HepG2 (cell line): ENCODE data around the gene PDC. TPM values are rescaled to one million over a fixed set of nuclear protein-coding genes. Genes with fewer than 3 reads are reported as not detected.

Experiments used
- ATAC-seq: fragments of 200-7000 bp; cut with Tn5 transposase; 3 replicates; pipeline ENCODE4 v1.9.1; 2020; ENCODE audit warnings: mild to moderate bottlenecking, moderate library complexity
- BruUV-seq: library from RNA; stranded (reverse); fragments of 400-500 nt; replicated peaks from 2 replicates; lab custom pipeline; 2021; lab: Mats Ljungman, UMichigan
- CTCF ChIA-PET: fragments of 300-600 bp; formaldehyde crosslinking; extraction: SDS; loops from one replicate; lab custom pipeline; 2021; ENCODE audit warnings: low total read pairs, inconsistent platforms, low intra/inter-chr PET ratio; lab: Yijun Ruan, JAX
- POLR2A ChIA-PET: fragments of 350-600 bp; sonication (Branson Sonifier 250); formaldehyde crosslinking; loops from one replicate; lab custom pipeline; 2020; ENCODE audit warnings: antibody characterized with exemption, inconsistent platforms; lab: Yijun Ruan, JAX
- DNase-seq: peaks from one replicate; pipeline ENCODE4 v3.0.0-alpha.2; 2015; ENCODE audit warnings: low spot score
- FAIRE-seq: peaks from 3 replicates; lab custom pipeline; 2011; peaks lifted over from hg19 to GRCh38; lab: Jason Lieb, UNC
- H2AFZ ChIP-seq: one replicate; pipeline ENCODE4 v1.6.1; 2011; ENCODE audit warnings: low read length, inconsistent platforms
- H3K27ac ChIP-seq: fragments of 300-600 bp; 3 replicates; pipeline ENCODE4 v1.8.0; 2011; ENCODE audit warnings: mixed run types, mild to moderate bottlenecking, mixed read lengths, low read length, inconsistent platforms; ENCODE audit not compliant: insufficient read depth; ENCODE audit errors: extremely low read length
- H3K27me3 ChIP-seq, 2 experiments: fragments of 200-600 bp in 1 of 2; 2 replicates in 1 of 2; 3 replicates in 1 of 2; pipeline versions ENCODE4 v1.6.0 to v1.8.0; 2011; ENCODE audit warnings: low read length in 2 of 2, mild to moderate bottlenecking in 2 of 2, moderate library complexity in 2 of 2, inconsistent platforms in 1 of 2; ENCODE audit not compliant: insufficient read depth in 2 of 2, control insufficient read depth in 1 of 2
- H3K36me3 ChIP-seq, 2 experiments: fragments of 200-600 bp in 1 of 2; replicated peaks in 1 of 2; 2 replicates in 1 of 2; 3 replicates in 1 of 2; pipeline versions ENCODE4 v1.5.1 to v1.8.0; 2011; ENCODE audit warnings: low read length in 2 of 2, inconsistent platforms in 1 of 2; ENCODE audit not compliant: insufficient read depth in 2 of 2, control insufficient read depth in 1 of 2
- H3K4me1 ChIP-seq: 2 replicates; pipeline ENCODE4 v1.5.1; 2012; ENCODE audit warnings: low read length, inconsistent platforms; ENCODE audit not compliant: insufficient read depth
- H3K4me2 ChIP-seq: 2 replicates; pipeline ENCODE4 v1.6.0; 2011; ENCODE audit warnings: low read depth, low read length, inconsistent platforms
- H3K4me3 ChIP-seq, 3 experiments: fragments of 200-600 bp in 1 of 3; sonication (generic), shearing (Covaris generic) in 1 of 3; replicated peaks in 1 of 3; 2 replicates each; pipeline ENCODE4 v1.5.1; 2011 to 2016; ENCODE audit warnings: low read length in 3 of 3, inconsistent platforms in 2 of 3, low read depth in 2 of 3, mild to moderate bottlenecking in 2 of 3, control low read depth in 1 of 3, mixed read lengths in 1 of 3; ENCODE audit not compliant: insufficient read depth in 1 of 3
- H3K79me2 ChIP-seq: one replicate; pipeline ENCODE4 v1.6.1; 2011; ENCODE audit warnings: low read length, inconsistent platforms; ENCODE audit not compliant: insufficient read depth
- H3K9ac ChIP-seq: 2 replicates; pipeline ENCODE4 v1.6.0; 2011; ENCODE audit warnings: mild to moderate bottlenecking, low read depth, low read length, inconsistent platforms; ENCODE audit not compliant: insufficient read depth
- H3K9me3 ChIP-seq: 2 replicates; pipeline ENCODE4 v1.5.1; 2012; ENCODE audit warnings: mild to moderate bottlenecking, low read length
- H4K20me1 ChIP-seq: 2 replicates; pipeline ENCODE4 v1.6.0; 2011; ENCODE audit warnings: inconsistent platforms, mild to moderate bottlenecking, low read length, moderate library complexity; ENCODE audit not compliant: insufficient read depth
- CBX1 ChIP-seq: IDR thresholded peaks from one replicate; pipeline ENCODE4 v1.6.1; 2016; ENCODE audit warnings: antibody characterized with exemption, low read depth
- CHD4 ChIP-seq: fragments of 200-600 bp; sonication (generic); IDR thresholded peaks from 2 replicates; pipeline ENCODE4 v1.7.0; 2017; ENCODE audit warnings: mild to moderate bottlenecking, low read length, borderline replicate concordance
- PBX2 ChIP-seq: IDR thresholded peaks from 2 replicates; pipeline ENCODE4 v1.6.1; 2016; ENCODE audit warnings: control low read depth
- RFXAP ChIP-seq: sonication (generic); formaldehyde crosslinking; IDR thresholded peaks from 2 replicates; pipeline ENCODE4 v1.4.0; 2020; ENCODE audit warnings: missing genetic modification reagents, borderline replicate concordance
- THAP11 ChIP-seq: IDR thresholded peaks from 2 replicates; pipeline ENCODE4 v1.6.1; 2016; ENCODE audit warnings: missing biosample characterization, missing genetic modification reagents
- ZSCAN21 ChIP-seq: sonication (generic); formaldehyde crosslinking; IDR thresholded peaks from 2 replicates; pipeline ENCODE4 v1.8.0; 2022; ENCODE audit warnings: mild to moderate bottlenecking, missing genetic modification reagents, moderate library complexity, borderline replicate concordance
- ZSCAN9 ChIP-seq: IDR thresholded peaks from 2 replicates; pipeline ENCODE4 v1.6.1; 2016; ENCODE audit warnings: borderline replicate concordance
- WGBS: methylation state at CpG from one replicate; pipeline ENCODE4 v1.1.6; 2017; ENCODE audit warnings: low lambda C conversion rate; 5-methylcytosine and 5-hydroxymethylcytosine counted together
- in situ Hi-C: cut with HindIII; loops from 2 replicates; pipeline ENCODE4 v1.10.0; 2017; ENCODE audit warnings: low pct_unique_long_range_greater_than_20kb; ENCODE audit not compliant: extremely low pct_ligation_motif_present
- intact Hi-C: fragments of 100-400 bp; cut with micrococcal nuclease; formaldehyde crosslinking; loops from one replicate; pipeline ENCODE4 v1.10.0; 2022; ENCODE audit not compliant: unreplicated experiment
- polyA plus RNA-seq, 8 experiments: library from polyadenylated mRNA; depleted of rRNA in 3 of 8; stranded (reverse) in 7 of 8; unstranded in 1 of 8; fragments of >200 nt; fragmentation: Illumina TruSeq in 4 of 8; extraction: Trizol in 4 of 8; gene quantifications; 2 replicates each; pipeline versions ENCODE4 v1.2.1 to v1.2.3, GENCODE V29; 2011 to 2016; ENCODE audit warnings: low read depth in 4 of 8, missing spikeins in 1 of 8, mixed read lengths in 1 of 8; ENCODE audit not compliant: insufficient read depth in 1 of 8
- total RNA-seq, 5 experiments: library from RNA; depleted of rRNA; stranded (reverse); fragments of >200 nt; fragmentation: Illumina TruSeq; extraction: Trizol; gene quantifications; 2 replicates each; pipeline ENCODE4 v1.2.3, GENCODE V29; 2016; ENCODE audit warnings: low read depth in 1 of 5
- TF ChIP-seq, protein P1 (sequence below): IDR thresholded peaks from 2 replicates; pipeline ENCODE4 v1.6.1; 2016; ENCODE audit warnings: missing compliant biosample characterization, missing genetic modification reagents, borderline replicate concordance
- TF ChIP-seq, protein P2 (sequence below): sonication (generic); formaldehyde crosslinking; IDR thresholded peaks from 2 replicates; pipeline ENCODE4 v1.4.0; 2020; ENCODE audit warnings: missing genetic modification reagents

PDC gene
- total and polyA plus RNA-seq, 2 of the 13 experiments (the other 11 are each of a cell fraction or from before 2014, with no cell fraction given), result not detected

GRCh38 chr1:186413319-186413718 lies 47.6 kb downstream of the PDC start:
- no peaks in the 10 kb centered on the region for H3K27me3 ChIP-seq
- no peaks in the 10 kb centered on the region for H4K20me1 ChIP-seq
- H3K4me3 ChIP-seq, result no peak overlapping the region
- no TSS peak for BruUV-seq
- no peak overlapping the region for H3K4me2 ChIP-seq
- ATAC-seq (no peak), DNase-seq (no peak), FAIRE-seq (no peak)
- no peak overlapping the region for H3K27ac ChIP-seq
- TF ChIP-seq, protein P1, sequence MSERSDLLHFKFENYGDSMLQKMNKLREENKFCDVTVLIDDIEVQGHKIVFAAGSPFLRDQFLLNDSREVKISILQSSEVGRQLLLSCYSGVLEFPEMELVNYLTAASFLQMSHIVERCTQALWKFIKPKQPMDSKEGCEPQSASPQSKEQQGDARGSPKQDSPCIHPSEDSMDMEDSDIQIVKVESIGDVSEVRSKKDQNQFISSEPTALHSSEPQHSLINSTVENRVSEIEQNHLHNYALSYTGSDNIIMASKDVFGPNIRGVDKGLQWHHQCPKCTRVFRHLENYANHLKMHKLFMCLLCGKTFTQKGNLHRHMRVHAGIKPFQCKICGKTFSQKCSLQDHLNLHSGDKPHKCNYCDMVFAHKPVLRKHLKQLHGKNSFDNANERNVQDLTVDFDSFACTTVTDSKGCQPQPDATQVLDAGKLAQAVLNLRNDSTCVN (CRISPR knock-in tag), result no peak
- no peak for TF ChIP-seq ZSCAN9
- TF ChIP-seq RFXAP (CRISPR knock-in tag), result no peak
- TF ChIP-seq, protein P2, sequence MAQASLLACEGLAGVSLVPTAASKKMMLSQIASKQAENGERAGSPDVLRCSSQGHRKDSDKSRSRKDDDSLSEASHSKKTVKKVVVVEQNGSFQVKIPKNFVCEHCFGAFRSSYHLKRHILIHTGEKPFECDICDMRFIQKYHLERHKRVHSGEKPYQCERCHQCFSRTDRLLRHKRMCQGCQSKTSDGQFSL, result no peak
- no peak for TF ChIP-seq PBX2 (CRISPR knock-in tag)
- TF ChIP-seq CHD4, result no peak
- TF ChIP-seq CBX1, result no peak
- TF ChIP-seq ZSCAN21 (CRISPR knock-in tag), result no peak
- no peak for TF ChIP-seq THAP11 (CRISPR knock-in tag)
- no peak overlapping the region for H3K9ac ChIP-seq
- H3K79me2 ChIP-seq, result no peaks in the 10 kb centered on the region
- no peaks in the 10 kb centered on the region for H3K9me3 ChIP-seq
- POLR2A ChIA-PET, result no interaction called here
- H3K4me1 ChIP-seq, result no peaks in the 10 kb centered on the region
- peaks cover 0 to 12% of the 10 kb centered on the region in 2 experiments; a peak in 2 of 5 replicates for H3K36me3 ChIP-seq
- in situ Hi-C loops, result no loop called here
- CTCF ChIA-PET, result no interaction called here
- intact Hi-C loops, result no loop called here
- H2AFZ ChIP-seq, result no peak overlapping the region
- 100% methylated on average over 1 of the region's 1 CpG for WGBS
